Measurements from ENCODE around the gene RPH3AL.
"Not testable (repeated sequence)": the region's sequence is repeated elsewhere in the genome, so short reads cannot be mapped to it uniquely, and the experiment has no call there.

RPH3AL gene

GRCh38 chr17:279331-279730 is 73.3 kb downstream of the RPH3AL start:
- DNase-seq, result no peak

- no peak for DNase-seq
These were observed 73.9 kb downstream of the RPH3AL start for GRCh38 chr17:278676-279059.

- no peak for DNase-seq
These were observed 74.4 kb downstream of the RPH3AL start for GRCh38 chr17:278055-278675.

- no peak for DNase-seq
These were observed 77.7 kb downstream of the RPH3AL start for GRCh38 chr17:274902-275301.

GRCh38 chr17:273981-274832 is 78.4 kb downstream of the RPH3AL start:
- DNase-seq, result no peak

GRCh38 chr17:272856-273255 is 79.8 kb downstream of the RPH3AL start:
- not testable (repeated sequence) for DNase-seq

- DNase-seq, result not testable (repeated sequence)
These were observed 80.5 kb downstream of the RPH3AL start for GRCh38 chr17:271928-272623.

- no peak for DNase-seq
These were observed 82.7 kb downstream of the RPH3AL start for GRCh38 chr17:269616-270514.

- DNase-seq, result no peak
These were observed 85.6 kb downstream of the RPH3AL start for GRCh38 chr17:266701-267667.

GRCh38 chr17:266219-266618 is 86.4 kb downstream of the RPH3AL start:
- no peak for DNase-seq

- no peak for DNase-seq
These were observed 86.9 kb downstream of the RPH3AL start for GRCh38 chr17:265718-266117.

- no peak for DNase-seq
These were observed 88.8 kb downstream of the RPH3AL start for GRCh38 chr17:263773-264172.

- DNase-seq, result no peak
These were observed 89.3 kb downstream of the RPH3AL start for GRCh38 chr17:263271-263670.

- DNase-seq, result no peak
These were observed 91.0 kb downstream of the RPH3AL start for GRCh38 chr17:261635-262034.

- no peak for DNase-seq
These were observed 91.7 kb downstream of the RPH3AL start for GRCh38 chr17:260944-261343.

- no peak for DNase-seq
These were observed 92.4 kb downstream of the RPH3AL start for GRCh38 chr17:260031-260791.

- no peak for DNase-seq
These were observed 93.1 kb downstream of the RPH3AL start for GRCh38 chr17:259341-259976.

GRCh38 chr17:258906-259305 is 93.7 kb downstream of the RPH3AL start:
- DNase-seq, result no peak

- DNase-seq, result no peak
These were observed 94.4 kb downstream of the RPH3AL start for GRCh38 chr17:258045-258734.
